Amniotic epithelial cell (primary cell): ENCODE results near the gene GAGE12F.
"Not testable (repeated sequence)": the region's sequence is repeated elsewhere in the genome, so short reads cannot be mapped to it uniquely, and the experiment has no call there.

Source experiments
- DNase-seq: peaks from one replicate; pipeline ENCODE4 v3.0.0-alpha.2; 2010; ENCODE audit warnings: low read depth

GAGE12F gene

GRCh38 chrX:49560542-49560941 is at the start of gene GAGE12F:
GAGE12F (plus strand) TSS chrX:49560842; CDS start chrX:49561997, 1,155 bp downstream.
- DNase-seq = not testable (repeated sequence)

- DNase-seq = not testable (repeated sequence)
Measured at GRCh38 chrX:49531877-49532276, 28.8 kb upstream of the GAGE12F start, which contains the start of gene GAGE12C. GAGE12C (plus strand) TSS chrX:49532177; CDS start chrX:49533332, 1,155 bp downstream.

- DNase-seq = not testable (repeated sequence)
Measured at GRCh38 chrX:49541433-49541832, 19.2 kb upstream of the GAGE12F start, which contains the start of gene GAGE12D. GAGE12D (plus strand) TSS chrX:49541733; CDS start chrX:49542888, 1,155 bp downstream.

GRCh38 chrX:49550989-49551388 is 9.7 kb upstream of the GAGE12F start, which contains the start of gene GAGE12E:
GAGE12E (plus strand) TSS chrX:49551289; CDS start chrX:49552444, 1,155 bp downstream.
- DNase-seq = not testable (repeated sequence)

GRCh38 chrX:49568728-49569127 is 8.1 kb downstream of the GAGE12F start:
- DNase-seq = not testable (repeated sequence)

- not testable (repeated sequence) for DNase-seq
Measured at GRCh38 chrX:49569152-49569551, 8.5 kb downstream of the GAGE12F start.

- not testable (repeated sequence) for DNase-seq
Measured at GRCh38 chrX:49570100-49570499, 9.5 kb downstream of the GAGE12F start, which contains the start of gene GAGE12G. GAGE12G (plus strand) TSS chrX:49570400; CDS start chrX:49571555, 1,155 bp downstream.

- not testable (repeated sequence) for DNase-seq
Measured at GRCh38 chrX:49579649-49580048, 19.0 kb downstream of the GAGE12F start, which contains the start of gene GAGE12H. GAGE12H (plus strand) TSS chrX:49579949; CDS start chrX:49581104, 1,155 bp downstream.

- DNase-seq = not testable (repeated sequence)
Measured at GRCh38 chrX:49589196-49589595, 28.6 kb downstream of the GAGE12F start, which contains the start of gene GAGE2A. GAGE2A (plus strand) TSS chrX:49589496; CDS start chrX:49590651, 1,155 bp downstream.

- not testable (repeated sequence) for DNase-seq
Measured at GRCh38 chrX:49589769-49590478, 29.3 kb downstream of the GAGE12F start.

- not testable (repeated sequence) for DNase-seq
Measured at GRCh38 chrX:49590488-49590887, 29.8 kb downstream of the GAGE12F start.

- DNase-seq = not testable (repeated sequence)
Measured at GRCh38 chrX:49598720-49599119, 38.1 kb downstream of the GAGE12F start, which contains the start of gene GAGE1. GAGE1 (plus strand) TSS chrX:49599020; CDS start chrX:49600175, 1,155 bp downstream.

- DNase-seq = peak; percentile 4
Measured at GRCh38 chrX:49610718-49611310, 50.2 kb downstream of the GAGE12F start.
